ENCODE measurements around the gene CYP27B1. TPM values are rescaled to one million over a fixed set of nuclear protein-coding genes. Genes with fewer than 3 reads are reported as not detected.
A peak's percentile ranks its signal among the peaks of the same experiment; 100 is the strongest.

CYP27B1 gene
- total RNA-seq, 1 experiment from 2014 or later = 4.7 TPM

DNA sequence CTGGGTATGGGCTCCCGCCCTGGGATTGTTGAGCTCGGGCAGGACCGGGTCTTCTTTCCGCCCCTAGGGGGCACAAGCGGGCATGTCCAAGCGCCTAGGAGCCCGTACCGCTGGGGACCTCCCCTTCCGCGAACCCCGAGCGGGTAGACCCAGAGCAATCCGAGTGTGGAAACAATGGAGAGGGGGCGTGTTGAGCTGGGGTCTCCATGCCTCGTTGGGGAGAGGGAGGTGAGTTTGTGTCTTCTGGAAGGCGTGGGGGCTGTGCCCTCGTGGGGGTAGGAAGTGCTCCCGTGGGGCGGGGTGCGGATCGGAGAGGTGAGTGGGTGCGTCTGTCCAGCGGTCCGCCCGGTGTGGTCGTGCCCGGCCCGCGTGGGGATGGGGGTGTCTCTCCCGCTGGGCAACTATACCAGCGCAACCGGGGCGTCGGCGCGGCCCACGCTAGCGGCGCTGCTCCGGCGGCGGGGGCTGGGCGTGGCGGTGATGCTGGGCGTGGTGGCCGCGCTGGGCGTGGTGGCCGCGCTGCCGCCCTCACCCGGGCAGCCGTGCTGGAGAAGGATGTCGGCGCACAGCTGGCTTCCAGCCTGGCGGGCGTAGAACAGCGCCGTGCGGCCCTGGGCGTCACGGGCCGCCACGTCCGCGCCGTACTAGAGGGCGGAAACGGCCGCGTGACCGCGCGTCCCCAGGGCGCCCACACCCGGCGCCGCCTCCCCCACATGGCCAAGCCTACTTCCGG is 40.6 kb downstream of the CYP27B1 start:
- H3K36me3 ChIP-seq (ENCODE audit: insufficient read depth, low read length, poor library complexity, severe bottlenecking) = no peaks in the 10 kb centered on the region
- H3K4me3 ChIP-seq (ENCODE audit: low read depth, low read length, poor library complexity, severe bottlenecking) = peak overlapping the region; percentile 82
- BruUV-seq (replicated peaks) = TSS peak; percentile 12
- H3K27ac ChIP-seq (ENCODE audit: low read depth, low read length, poor library complexity, severe bottlenecking) = peak overlapping the region; percentile 90
- peaks cover 7% of the 10 kb centered on the region for H3K4me1 ChIP-seq (ENCODE audit: insufficient read depth, low read length, poor library complexity, severe bottlenecking)
- H3K9me3 ChIP-seq (ENCODE audit: low read depth, low read length, poor library complexity, severe bottlenecking) = no peaks in the 10 kb centered on the region
- ChIA-PET POLR2A (ENCODE audit: low non-redundant PET) (no interaction called here), CTCF (interaction anchor here (0.5 to 2.4 kb wide), 7 partner anchors 10 to 267 kb away, joined by 3 to 17 read pairs (median 4); partner anchors contain the start of gene TSPAN31)
- no peaks in the 10 kb centered on the region for H3K27me3 ChIP-seq (replicated peaks; ENCODE audit: insufficient read depth, low read depth, low read length, poor library complexity)
- TF ChIP-seq EZH2 (IDR thresholded peaks at IDR 0.05; ENCODE audit: borderline replicate concordance, low read depth, low read length, poor library complexity, severe bottlenecking) = no peak
- TF ChIP-seq, protein P1, sequence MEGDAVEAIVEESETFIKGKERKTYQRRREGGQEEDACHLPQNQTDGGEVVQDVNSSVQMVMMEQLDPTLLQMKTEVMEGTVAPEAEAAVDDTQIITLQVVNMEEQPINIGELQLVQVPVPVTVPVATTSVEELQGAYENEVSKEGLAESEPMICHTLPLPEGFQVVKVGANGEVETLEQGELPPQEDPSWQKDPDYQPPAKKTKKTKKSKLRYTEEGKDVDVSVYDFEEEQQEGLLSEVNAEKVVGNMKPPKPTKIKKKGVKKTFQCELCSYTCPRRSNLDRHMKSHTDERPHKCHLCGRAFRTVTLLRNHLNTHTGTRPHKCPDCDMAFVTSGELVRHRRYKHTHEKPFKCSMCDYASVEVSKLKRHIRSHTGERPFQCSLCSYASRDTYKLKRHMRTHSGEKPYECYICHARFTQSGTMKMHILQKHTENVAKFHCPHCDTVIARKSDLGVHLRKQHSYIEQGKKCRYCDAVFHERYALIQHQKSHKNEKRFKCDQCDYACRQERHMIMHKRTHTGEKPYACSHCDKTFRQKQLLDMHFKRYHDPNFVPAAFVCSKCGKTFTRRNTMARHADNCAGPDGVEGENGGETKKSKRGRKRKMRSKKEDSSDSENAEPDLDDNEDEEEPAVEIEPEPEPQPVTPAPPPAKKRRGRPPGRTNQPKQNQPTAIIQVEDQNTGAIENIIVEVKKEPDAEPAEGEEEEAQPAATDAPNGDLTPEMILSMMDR (conservative IDR thresholded peaks at IDR 0.05; ENCODE audit: low read depth, low read length) = peak; percentile 95
- peak; percentile 96 for DNase-seq (ENCODE audit: low spot score)
- intact Hi-C loops (cut with micrococcal nuclease; ENCODE audit: unreplicated experiment) = loop anchor here (5.0 kb wide), 1 partner anchor 144 kb away; no protein-coding TSS in a partner anchor

DNA sequence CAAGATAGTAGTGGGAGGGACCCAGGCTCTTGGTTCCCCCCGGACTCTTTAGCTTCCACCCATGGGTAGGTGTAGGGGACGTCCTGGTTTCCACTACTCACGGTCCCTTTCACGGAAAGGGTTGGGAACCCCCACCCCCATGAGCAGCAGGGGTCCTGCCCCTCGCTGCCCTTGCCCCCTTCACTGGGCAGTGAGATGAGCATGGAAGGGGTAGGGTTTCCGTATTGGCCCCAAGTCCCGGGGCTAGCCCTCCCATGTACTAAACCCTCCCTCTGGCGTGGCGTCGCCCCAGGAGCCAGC is 41.1 kb downstream of the CYP27B1 start:
- DNase-seq (ENCODE audit: low spot score) = no peak
- H3K27me3 ChIP-seq (replicated peaks; ENCODE audit: insufficient read depth, low read depth, low read length, poor library complexity) = no peaks in the 10 kb centered on the region
- H3K9me3 ChIP-seq (ENCODE audit: low read depth, low read length, poor library complexity, severe bottlenecking) = no peaks in the 10 kb centered on the region
- peaks cover 7% of the 10 kb centered on the region for H3K4me1 ChIP-seq (ENCODE audit: insufficient read depth, low read length, poor library complexity, severe bottlenecking)
- peak overlapping the region; percentile 82 for H3K4me3 ChIP-seq (ENCODE audit: low read depth, low read length, poor library complexity, severe bottlenecking)
- ChIA-PET CTCF (interaction anchor here (0.6 to 2.4 kb wide), 6 partner anchors 10 to 267 kb away, joined by 3 to 17 read pairs (median 4); partner anchors contain the start of gene TSPAN31), POLR2A (ENCODE audit: low non-redundant PET) (no interaction called here)
- no peaks in the 10 kb centered on the region for H3K36me3 ChIP-seq (ENCODE audit: insufficient read depth, low read length, poor library complexity, severe bottlenecking)
- TF ChIP-seq EZH2 (IDR thresholded peaks at IDR 0.05; ENCODE audit: borderline replicate concordance, low read depth, low read length, poor library complexity, severe bottlenecking) = no peak
- TF ChIP-seq, protein P1 (conservative IDR thresholded peaks at IDR 0.05; ENCODE audit: low read depth, low read length) = no peak
- peak overlapping the region; percentile 90 for H3K27ac ChIP-seq (ENCODE audit: low read depth, low read length, poor library complexity, severe bottlenecking)
- BruUV-seq (replicated peaks) = no TSS peak
- intact Hi-C loops (cut with micrococcal nuclease; ENCODE audit: unreplicated experiment) = loop anchor here (5.0 kb wide), 1 partner anchor 144 kb away; no protein-coding TSS in a partner anchor

DNA sequence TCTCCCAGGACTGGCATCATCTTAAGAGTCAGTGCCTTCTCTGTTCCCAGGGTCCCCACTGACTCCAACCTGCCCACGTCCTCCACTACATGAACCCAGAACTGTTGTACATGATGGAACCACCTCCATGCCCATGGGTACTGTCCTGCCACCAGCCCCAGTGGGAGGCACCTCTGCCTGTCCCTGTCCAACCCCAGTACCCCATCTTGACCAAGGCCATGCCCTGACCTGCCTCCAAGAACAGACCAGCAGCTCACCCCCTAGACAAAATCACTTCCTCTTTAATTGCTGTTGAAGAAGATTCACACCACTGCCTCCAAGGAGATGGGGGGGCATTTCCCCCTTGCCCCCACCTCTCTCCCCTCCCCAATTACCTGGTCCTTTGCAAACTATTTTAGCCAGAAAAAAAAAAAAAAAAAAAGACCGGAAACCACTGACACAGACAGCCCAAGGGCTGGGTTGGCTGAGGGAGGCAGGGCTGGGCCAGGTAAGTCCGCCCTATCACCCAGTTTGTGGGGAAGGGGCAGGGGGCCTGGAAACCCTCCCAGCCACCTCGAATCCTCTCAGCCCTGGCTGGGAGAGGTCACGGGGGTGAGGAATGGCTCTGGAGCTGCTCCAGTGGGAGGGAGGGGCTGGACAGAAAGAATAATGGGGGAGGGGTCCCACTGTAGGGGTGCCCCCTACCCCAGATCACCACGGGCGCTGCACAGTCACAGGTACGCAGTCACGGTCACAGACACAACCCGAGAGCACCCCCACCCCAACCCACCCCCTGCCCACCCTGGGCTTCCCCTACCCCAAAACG is 41.7 kb downstream of the CYP27B1 start:
- CTCF ChIA-PET = interaction anchor here (0.6 to 2.4 kb wide), 5 partner anchors 11 to 142 kb away, joined by 3 to 17 read pairs (median 4); partner anchors contain the start of gene TSPAN31
- H3K9me3 ChIP-seq (ENCODE audit: low read depth, low read length, poor library complexity, severe bottlenecking) = no peaks in the 10 kb centered on the region
- peaks cover 7% of the 10 kb centered on the region for H3K4me1 ChIP-seq (ENCODE audit: insufficient read depth, low read length, poor library complexity, severe bottlenecking)
- POLR2A ChIA-PET (ENCODE audit: low non-redundant PET) = no interaction called here
- H3K36me3 ChIP-seq (ENCODE audit: insufficient read depth, low read length, poor library complexity, severe bottlenecking) = no peaks in the 10 kb centered on the region
- no peak for DNase-seq (ENCODE audit: low spot score)
- intact Hi-C loops (cut with micrococcal nuclease; ENCODE audit: unreplicated experiment) = loop anchor here (5.0 kb wide), 1 partner anchor 143 kb away; no protein-coding TSS in a partner anchor
- TF ChIP-seq, protein P1 (conservative IDR thresholded peaks at IDR 0.05; ENCODE audit: low read depth, low read length) = no peak
- no peak for TF ChIP-seq EZH2 (IDR thresholded peaks at IDR 0.05; ENCODE audit: borderline replicate concordance, low read depth, low read length, poor library complexity, severe bottlenecking)
- H3K27me3 ChIP-seq (replicated peaks; ENCODE audit: insufficient read depth, low read depth, low read length, poor library complexity) = no peaks in the 10 kb centered on the region
- no peak overlapping the region for H3K4me3 ChIP-seq (ENCODE audit: low read depth, low read length, poor library complexity, severe bottlenecking)
- H3K27ac ChIP-seq (ENCODE audit: low read depth, low read length, poor library complexity, severe bottlenecking) = no peak overlapping the region
- BruUV-seq (replicated peaks) = TSS peak; percentile 51
